ENCODE results near the gene DNAH14.

Gene DNAH14

GRCh38 chr1:225441314-225442122 is 512.0 kb downstream of the DNAH14 start:
- Histone ChIP-seq H3K36me3 (ENCODE audit: control insufficient read depth in 2 of 2, insufficient read depth in 1 of 2, low read length in 2 of 2) (no peaks in the 10 kb centered on the region), H3K9me3 (ENCODE audit: control insufficient read depth, insufficient read depth, low read depth, low read length) (no peaks in the 10 kb centered on the region), H3K4me1 (ENCODE audit: control insufficient read depth, insufficient read depth, low read length) (0 out of 2 replicates have a peak, but pooled peaks cover 2% of the 10 kb centered on the region), H3K27ac (ENCODE audit: extremely low read depth, low read depth, low read length) (no peak overlapping the region), H3K4me3 (ENCODE audit: low read depth, low read length) (no peak overlapping the region)
- ChIA-PET CTCF (interaction anchor here (0.8 to 2.5 kb wide), 12 partner anchors 9 to 546 kb away, joined by 3 to 8 read pairs (median 5); no protein-coding TSS in a partner anchor), POLR2A (interaction anchor here (1.5 kb wide), 1 partner anchor 21 kb away, joined by 3 read pairs; no protein-coding TSS in a partner anchor)
- TF ChIP-seq EGR2 (tag by site-specific recombination; IDR thresholded peaks at IDR 0.05; ENCODE audit: low read depth) (peak; percentile 68), ZNF654 (tag by site-specific recombination; IDR thresholded peaks at IDR 0.05; ENCODE audit: low read depth) (no peak), ZFHX2 (tag by site-specific recombination; conservative IDR thresholded peaks at IDR 0.05) (peak; percentile 84)

DNA sequence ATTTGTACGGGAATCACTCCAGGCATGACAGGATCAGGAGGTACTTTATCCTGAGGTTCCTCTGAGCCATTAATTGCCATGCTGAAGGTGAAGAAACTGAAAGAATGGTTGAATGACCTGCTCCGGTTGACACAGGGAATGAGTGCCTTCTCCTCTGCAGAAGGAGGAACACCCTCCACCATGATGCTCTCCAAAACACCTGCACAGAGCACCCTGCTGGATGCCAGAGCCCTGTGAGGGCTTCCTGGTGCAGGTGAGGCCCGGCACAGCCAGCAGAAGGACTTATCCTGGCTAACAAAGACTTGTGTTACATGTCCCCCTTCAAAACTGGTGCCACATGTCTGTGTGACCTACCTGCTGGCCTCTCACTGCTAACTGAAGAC is 512.6 kb downstream of the DNAH14 start:
- TF ChIP-seq ZBTB11 (tag by site-specific recombination; conservative IDR thresholded peaks at IDR 0.05; ENCODE audit: low read depth) (no peak), ZNF677 (tag by site-specific recombination; IDR thresholded peaks at IDR 0.05) (no peak), HOXD13 (CRISPR knock-in tag; IDR thresholded peaks at IDR 0.05; ENCODE audit: borderline replicate concordance) (no peak), ZNF426 (tag by site-specific recombination; IDR thresholded peaks at IDR 0.05) (no peak)
- ChIA-PET CTCF (interaction anchor here (0.6 to 2.5 kb wide), 6 partner anchors 8 to 545 kb away, joined by 3 to 8 read pairs (median 4); no protein-coding TSS in a partner anchor), POLR2A (no interaction called here)
- Histone ChIP-seq H3K4me1 (ENCODE audit: control insufficient read depth, insufficient read depth, low read length) (0 out of 2 replicates have a peak, but pooled peaks cover 2% of the 10 kb centered on the region), H3K36me3 (ENCODE audit: control insufficient read depth in 2 of 2, insufficient read depth in 1 of 2, low read length in 2 of 2) (no peaks in the 10 kb centered on the region), H3K27ac (ENCODE audit: extremely low read depth, low read depth, low read length) (no peak overlapping the region), H3K9me3 (ENCODE audit: control insufficient read depth, insufficient read depth, low read depth, low read length) (no peaks in the 10 kb centered on the region), H3K4me3 (ENCODE audit: low read depth, low read length) (no peak overlapping the region)

DNA sequence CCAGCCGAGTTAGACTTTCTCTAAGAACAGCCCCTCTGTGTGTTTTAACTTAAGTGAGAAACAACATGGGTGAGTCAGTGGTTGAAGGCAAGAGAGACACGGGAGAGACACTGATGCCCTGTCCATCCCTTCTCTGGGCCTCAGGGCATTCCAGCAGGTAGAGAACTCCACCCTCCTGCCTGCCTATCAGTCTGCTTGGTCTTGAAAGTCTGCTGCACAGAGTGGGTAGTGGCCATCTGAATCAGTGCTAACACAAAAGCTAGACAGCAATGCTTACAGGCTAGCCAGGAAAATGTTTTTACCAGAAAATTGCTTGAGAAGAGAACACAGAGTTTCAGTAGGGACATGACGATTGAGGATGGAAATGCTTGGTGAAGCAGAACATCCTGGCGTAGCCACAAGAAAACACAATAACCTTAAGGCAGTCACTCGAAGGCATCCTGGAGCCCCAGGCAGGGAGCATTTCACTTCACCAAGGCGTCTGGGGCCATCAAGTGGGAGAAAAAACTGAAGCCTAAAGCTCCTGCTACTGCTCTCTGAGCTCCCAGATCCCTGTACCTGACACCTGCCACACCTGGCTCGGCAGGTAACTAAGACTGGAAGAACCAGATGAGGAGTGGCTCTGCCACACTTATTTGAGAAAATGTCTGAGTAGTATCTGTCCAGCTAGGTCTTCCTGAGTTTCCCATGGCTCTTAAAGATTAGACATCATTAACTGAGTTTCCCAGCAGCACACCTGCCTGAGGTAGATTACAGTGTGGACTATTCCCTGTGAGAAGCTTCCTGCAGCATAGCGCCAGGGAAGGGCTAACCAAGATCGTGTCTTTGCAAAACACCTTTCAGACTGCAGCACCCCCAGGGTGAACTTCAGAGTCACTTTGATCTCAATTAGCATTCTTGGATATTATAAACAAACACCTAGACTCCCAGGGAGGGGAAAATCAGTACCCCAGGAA is 516.4 kb downstream of the DNAH14 start:
- Histone ChIP-seq H3K36me3 (ENCODE audit: control insufficient read depth in 2 of 2, insufficient read depth in 1 of 2, low read length in 2 of 2) (no peaks in the 10 kb centered on the region), H3K27ac (ENCODE audit: extremely low read depth, low read depth, low read length) (no peak overlapping the region), H3K9me3 (ENCODE audit: control insufficient read depth, insufficient read depth, low read depth, low read length) (no peaks in the 10 kb centered on the region), H3K4me3 (ENCODE audit: low read depth, low read length) (no peak overlapping the region), H3K4me1 (ENCODE audit: control insufficient read depth, insufficient read depth, low read length) (0 out of 2 replicates have a peak, but pooled peaks cover 2% of the 10 kb centered on the region)
- ChIA-PET CTCF (interaction anchor here (0.5 to 1.8 kb wide), 3 partner anchors 29 to 131 kb away, joined by 3 to 9 read pairs (median 4); no protein-coding TSS in a partner anchor), POLR2A (no interaction called here)
- TF ChIP-seq GLIS1 (tag by site-specific recombination; IDR thresholded peaks at IDR 0.05) (peak; percentile 60), INSM2 (tag by site-specific recombination; IDR thresholded peaks at IDR 0.05) (no peak), PRDM1 (tag by site-specific recombination; IDR thresholded peaks at IDR 0.05) (no peak), ZIC2 (tag by site-specific recombination; IDR thresholded peaks at IDR 0.05) (peak; percentile 72), ZEB2 (tag by site-specific recombination; IDR thresholded peaks at IDR 0.05) (peak; percentile 64; the same call in 1 of the 2 replicates)
